Keratinocyte (primary cell): ENCODE data around the gene UBXN4. TPM values are rescaled to one million over a fixed set of nuclear protein-coding genes. Genes with fewer than 3 reads are reported as not detected.
A peak's percentile ranks its signal among the peaks of the same experiment; 100 is the strongest.

ENCODE experiments used
- DNase-seq: peaks from one replicate; pipeline ENCODE4 v3.0.0-alpha.2; 2011; ENCODE audit warnings: low read depth, missing footprints, low spot score
- FAIRE-seq: peaks from 2 replicates; lab custom pipeline; 2011; peaks lifted over from hg19 to GRCh38; lab: Jason Lieb, UNC
- H2AFZ ChIP-seq: 2 replicates; pipeline ENCODE4 v1.6.0; 2012; ENCODE audit warnings: low read length, control low read depth, inconsistent platforms; ENCODE audit not compliant: control insufficient read depth
- H3K27ac ChIP-seq: 2 replicates; pipeline ENCODE4 v1.5.1; 2011; ENCODE audit warnings: low read length; ENCODE audit not compliant: control insufficient read depth, insufficient read depth
- H3K27me3 ChIP-seq: 3 replicates; pipeline ENCODE4 v1.6.0; 2011; ENCODE audit warnings: low read length; ENCODE audit not compliant: control insufficient read depth, insufficient read depth; ENCODE audit errors: extremely low read depth
- H3K36me3 ChIP-seq, 2 experiments: 2 replicates in 1 of 2; 3 replicates in 1 of 2; pipeline ENCODE4 v1.5.1; 2011; ENCODE audit warnings: low read length in 2 of 2, mild to moderate bottlenecking in 1 of 2; ENCODE audit not compliant: control insufficient read depth in 2 of 2, insufficient read depth in 2 of 2; ENCODE audit errors: extremely low read depth in 1 of 2
- H3K4me1 ChIP-seq: 3 replicates; pipeline ENCODE4 v1.5.1; 2011; ENCODE audit warnings: low read length; ENCODE audit not compliant: control insufficient read depth, insufficient read depth; ENCODE audit errors: extremely low read depth
- H3K4me2 ChIP-seq: 3 replicates; pipeline ENCODE4 v1.6.0; 2011; ENCODE audit warnings: low read depth, low read length; ENCODE audit not compliant: control insufficient read depth, insufficient read depth; ENCODE audit errors: extremely low read depth
- H3K4me3 ChIP-seq, 3 experiments: fragments of 200-600 bp in 1 of 3; sonication (generic) in 1 of 3; 2 replicates in 2 of 3; 3 replicates in 1 of 3; pipeline ENCODE4 v1.5.1; 2011 to 2016; ENCODE audit warnings: low read length in 3 of 3, mild to moderate bottlenecking in 3 of 3, control low read depth in 2 of 3, inconsistent platforms in 1 of 3, low read depth in 1 of 3, mixed read lengths in 1 of 3, mixed run types in 1 of 3, moderate library complexity in 1 of 3; ENCODE audit not compliant: control insufficient read depth in 2 of 3, insufficient read depth in 2 of 3; ENCODE audit errors: extremely low read depth in 1 of 3
- H3K79me2 ChIP-seq: 2 replicates; pipeline ENCODE4 v1.6.0; 2012; ENCODE audit warnings: low read length; ENCODE audit not compliant: control insufficient read depth, insufficient read depth
- H3K9ac ChIP-seq: 3 replicates; pipeline ENCODE4 v1.6.0; 2011; ENCODE audit warnings: low read length; ENCODE audit not compliant: control insufficient read depth, insufficient read depth; ENCODE audit errors: extremely low read depth
- H3K9me1 ChIP-seq: 3 replicates; pipeline ENCODE4 v1.6.0; 2011; ENCODE audit warnings: low read length; ENCODE audit not compliant: control insufficient read depth, insufficient read depth; ENCODE audit errors: extremely low read depth
- H3K9me3 ChIP-seq: 2 replicates; pipeline ENCODE4 v1.5.1; 2012; ENCODE audit warnings: low read depth, low read length; ENCODE audit not compliant: control insufficient read depth
- H4K20me1 ChIP-seq: 3 replicates; pipeline ENCODE4 v1.6.0; 2011; ENCODE audit warnings: low read length; ENCODE audit not compliant: control insufficient read depth, insufficient read depth; ENCODE audit errors: extremely low read depth
- CTCF ChIP-seq, 3 experiments: IDR thresholded peaks in 1 of 3; conservative IDR thresholded peaks in 1 of 3; optimal IDR thresholded peaks in 1 of 3; 2 replicates in 2 of 3; 3 replicates in 1 of 3; pipeline versions ENCODE3 to v1.5.1; 2011; ENCODE audit warnings: low read length in 3 of 3, mild to moderate bottlenecking in 3 of 3, moderate library complexity in 2 of 3, control low read depth in 1 of 3, inconsistent platforms in 1 of 3; ENCODE audit not compliant: insufficient read depth in 2 of 3; ENCODE audit errors: extremely low read depth in 1 of 3
- EZH2 ChIP-seq: IDR thresholded peaks from one replicate; pipeline ENCODE4 v1.6.1; 2012; ENCODE audit warnings: inconsistent platforms, mild to moderate bottlenecking, low read length, moderate library complexity
- dilution Hi-C: fragments of 300-500 bp; cut with MboI; formaldehyde crosslinking; loops from one replicate; pipeline ENCODE4 v1.7.0; 2020; ENCODE audit warnings: low sequenced_read_pairs; ENCODE audit not compliant: extremely low pct_ligation_motif_present
- polyA plus RNA-seq, 5 experiments: library from polyadenylated mRNA; depleted of rRNA in 3 of 5; stranded (reverse) in 3 of 5; stranded (forward) in 1 of 5; unstranded in 1 of 5; fragments of >200 nt; gene quantifications; 1 replicate in 1 of 5; 2 replicates in 3 of 5; 3 replicates in 1 of 5; pipeline versions ENCODE4 v1.2.1 to v1.2.3, GENCODE V29; 2011 to 2012; ENCODE audit warnings: missing spikeins in 2 of 5, low read depth in 1 of 5, low replicate concordance in 1 of 5

The UBXN4 gene
- polyA plus RNA-seq, 1 donor (not counting 4 experiments of a cell fraction or from before 2014, with no cell fraction given): 92.2 TPM

GRCh38 chr2:135786823-135787222 is 45.2 kb downstream of the UBXN4 start:
- peaks cover 5 to 10% of the 10 kb centered on the region in 2 experiments for H3K36me3 ChIP-seq
- peak; percentile 17 for DNase-seq
- H3K27me3 ChIP-seq: no peaks in the 10 kb centered on the region
- no peak overlapping the region for H3K9ac ChIP-seq
- no peak overlapping the region for H3K4me2 ChIP-seq
- H3K27ac ChIP-seq: no peak overlapping the region
- no peaks in the 10 kb centered on the region for H3K9me1 ChIP-seq
- FAIRE-seq: peak; percentile 52
- H3K79me2 ChIP-seq: no peaks in the 10 kb centered on the region
- H3K4me1 ChIP-seq: peaks cover 15% of the 10 kb centered on the region
- TF ChIP-seq EZH2: no peak
- TF ChIP-seq CTCF (optimal IDR thresholded peaks at IDR 0.05 in 1 of 3, IDR thresholded peaks at IDR 0.05 in 1 of 3, conservative IDR thresholded peaks at IDR 0.05 in 1 of 3; ENCODE audit: extremely low read depth in 1 of 3, insufficient read depth in 2 of 3, low read length in 3 of 3): no peak
- dilution Hi-C loops: no loop called here
- no peak overlapping the region for H2AFZ ChIP-seq
- no peaks in the 10 kb centered on the region for H4K20me1 ChIP-seq
- H3K9me3 ChIP-seq: peaks cover 2% of the 10 kb centered on the region
- no peak overlapping the region for H3K4me3 ChIP-seq

- H3K9me1 ChIP-seq: no peaks in the 10 kb centered on the region
- DNase-seq (no peak), FAIRE-seq (no peak)
- no peak overlapping the region for H3K9ac ChIP-seq
- H3K4me1 ChIP-seq: peaks cover 18% of the 10 kb centered on the region
- no peak overlapping the region for H3K4me2 ChIP-seq
- dilution Hi-C loops: no loop called here
- H2AFZ ChIP-seq: no peak overlapping the region
- H3K4me3 ChIP-seq: no peak overlapping the region
- H3K36me3 ChIP-seq: peaks cover 0 to 5% of the 10 kb centered on the region in 2 experiments
- no peaks in the 10 kb centered on the region for H3K27me3 ChIP-seq
- H4K20me1 ChIP-seq: no peaks in the 10 kb centered on the region
- TF ChIP-seq EZH2 (no peak), CTCF (optimal IDR thresholded peaks at IDR 0.05 in 1 of 3, IDR thresholded peaks at IDR 0.05 in 1 of 3, conservative IDR thresholded peaks at IDR 0.05 in 1 of 3; ENCODE audit: extremely low read depth in 1 of 3, insufficient read depth in 2 of 3, low read length in 3 of 3) (no peak)
- no peak overlapping the region for H3K27ac ChIP-seq
- H3K79me2 ChIP-seq: no peaks in the 10 kb centered on the region
- peaks cover 2% of the 10 kb centered on the region for H3K9me3 ChIP-seq
Observed at GRCh38 chr2:135790423-135790822, 48.8 kb downstream of the UBXN4 start.
